ENCODE measurements around the gene TNIP1. TPM values are rescaled to one million over a fixed set of nuclear protein-coding genes. Genes with fewer than 3 reads are reported as not detected.

TNIP1 gene
- polyA plus RNA-seq, 5 donors: 53.9 to 84.8 (median 79.3) TPM

DNA sequence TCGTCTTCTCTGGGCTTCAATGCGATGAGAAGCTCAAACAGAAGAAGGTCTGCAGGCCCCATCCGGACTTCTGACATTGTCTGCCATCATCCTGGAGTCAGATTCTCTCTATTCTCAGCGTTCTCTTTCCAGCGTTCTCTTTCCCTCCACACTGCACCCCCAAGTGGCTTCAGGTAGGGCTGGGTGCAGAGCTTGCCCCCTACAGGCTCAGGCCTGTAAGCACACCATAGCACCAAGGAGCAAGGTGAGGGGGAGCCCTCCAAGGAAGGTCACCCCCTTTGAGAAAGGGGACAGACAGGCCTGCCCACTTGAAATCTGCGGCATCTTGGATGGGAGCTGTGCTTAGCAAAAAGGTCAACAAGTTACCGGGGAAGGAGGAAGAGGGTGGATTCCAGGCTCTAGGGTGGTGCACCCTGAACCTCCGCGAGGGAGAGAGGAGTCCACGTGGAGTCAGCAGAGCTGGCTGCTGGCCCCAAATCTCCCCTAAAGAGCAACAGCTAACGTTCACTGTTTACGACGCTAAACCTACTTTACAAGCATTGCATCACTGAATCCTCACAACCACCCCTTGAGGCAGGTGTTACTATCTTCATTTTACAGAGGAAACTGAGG, 32.9 kb downstream of the TNIP1 start:
- DNase-seq: peak in 1 of 2 donors; percentile 19

DNA sequence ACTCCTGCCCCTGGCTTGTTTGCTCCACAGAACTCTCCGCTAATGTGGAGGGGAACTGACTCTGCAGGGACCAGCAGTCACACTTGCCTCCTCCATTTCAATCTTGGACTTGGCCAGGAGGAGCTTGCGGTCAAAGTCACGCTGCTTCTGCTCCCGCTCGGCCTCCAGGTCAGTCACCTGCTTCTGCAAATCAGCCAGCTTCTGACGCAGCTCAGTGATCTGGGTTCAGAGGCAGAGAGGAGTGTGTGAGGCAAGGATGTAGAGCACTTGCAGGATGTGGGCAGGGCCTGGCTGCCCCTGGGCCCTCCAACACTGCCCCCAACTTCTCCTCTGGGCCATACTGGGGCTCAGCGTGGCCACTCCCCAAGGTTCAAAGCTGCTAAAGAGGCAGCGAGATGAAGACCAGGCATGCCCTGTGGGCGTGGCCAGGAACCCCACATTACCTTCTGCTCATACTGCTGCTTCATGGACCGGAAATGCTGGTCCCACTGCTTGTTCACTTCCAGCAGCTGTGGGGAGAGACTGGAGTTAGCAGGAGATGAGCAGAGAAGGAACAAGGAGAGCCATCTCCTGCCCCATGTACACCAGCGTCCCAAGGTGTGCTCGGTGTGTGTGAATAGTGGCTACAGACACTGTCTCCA, 38.3 kb downstream of the TNIP1 start:
- no peak for DNase-seq

DNA sequence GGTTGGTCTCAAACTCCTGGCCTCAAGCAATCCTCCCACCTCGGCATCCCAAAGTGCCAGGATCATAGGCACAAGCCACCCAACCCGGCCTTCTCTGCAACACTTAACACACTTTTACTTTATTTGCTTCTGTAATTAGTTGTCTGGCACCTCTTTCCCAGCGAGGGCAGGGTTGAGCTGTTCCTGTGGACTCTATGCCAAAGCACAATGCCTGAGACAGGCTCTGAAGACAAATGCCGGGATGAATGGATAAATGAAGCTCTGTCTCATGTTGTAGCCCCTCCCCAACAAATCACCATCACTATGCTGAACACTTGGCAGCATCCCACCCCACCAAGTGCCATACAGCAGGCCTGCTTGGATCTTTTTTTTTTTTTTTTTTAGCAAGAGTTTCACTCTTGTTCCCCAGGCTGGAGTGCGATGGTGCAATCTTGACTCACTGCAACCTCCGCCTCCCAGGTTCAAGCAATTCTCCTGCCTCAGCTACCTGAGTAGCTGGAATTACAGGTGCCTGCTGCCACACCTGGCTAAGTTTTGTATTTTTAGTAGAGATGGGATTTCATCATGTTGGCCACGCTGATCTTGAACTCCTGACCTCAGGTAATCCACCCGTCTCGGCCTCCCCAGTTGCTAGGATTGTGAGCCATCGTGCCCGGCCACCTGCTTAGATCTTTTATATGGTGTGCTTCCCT, 39.1 kb downstream of the TNIP1 start:
- DNase-seq: no peak

GRCh38 chr5:151040211-151040747, 40.6 kb downstream of the TNIP1 start:
- DNase-seq: no peak

GRCh38 chr5:151039665-151040064, 41.2 kb downstream of the TNIP1 start:
- no peak for DNase-seq

GRCh38 chr5:151038801-151039238, 42.0 kb downstream of the TNIP1 start:
- no peak for DNase-seq

DNA sequence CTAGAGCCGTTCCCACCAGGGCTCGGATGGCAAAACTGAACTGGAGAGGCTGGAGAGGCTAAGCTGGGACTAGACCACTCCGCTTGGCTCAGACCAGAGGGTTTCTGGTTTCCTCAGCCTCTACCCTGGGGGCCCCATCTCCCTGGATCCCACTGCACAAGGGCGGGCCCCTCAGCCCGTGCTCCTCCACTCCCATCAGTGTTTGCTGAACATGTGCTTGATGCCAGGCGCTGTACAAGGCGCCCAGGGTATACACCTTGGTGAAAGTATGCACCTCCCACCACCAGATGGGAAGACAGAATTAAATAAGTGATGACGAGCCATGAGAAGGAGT, 42.5 kb downstream of the TNIP1 start:
- DNase-seq: no peak

GRCh38 chr5:151037561-151038411, 43.0 kb downstream of the TNIP1 start:
- peak; percentile 76 to 81 for DNase-seq

DNA sequence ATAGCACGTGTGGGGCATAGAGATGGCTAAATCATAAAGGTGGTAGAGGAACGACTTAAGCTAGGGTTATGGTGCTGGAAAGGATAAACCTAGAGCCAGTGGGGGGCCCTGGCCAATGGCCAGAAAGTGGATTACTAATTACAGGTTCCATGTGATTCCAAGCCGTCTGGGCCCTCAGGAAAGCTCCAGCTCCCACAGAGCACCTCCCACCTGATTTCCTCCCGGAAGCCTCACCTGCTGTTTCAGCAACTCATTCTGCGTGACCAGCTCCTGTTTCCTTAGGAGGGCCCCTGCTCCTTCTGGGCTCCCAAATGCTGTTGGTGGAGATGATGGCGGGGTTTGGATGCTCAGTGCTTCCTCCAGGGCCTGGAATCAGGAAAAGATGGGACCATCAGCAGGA, 44.3 kb downstream of the TNIP1 start:
- no peak for DNase-seq

- no peak for DNase-seq
These were observed 46.1 kb downstream of the TNIP1 start for GRCh38 chr5:151034422-151035379.

GRCh38 chr5:151033217-151033934, 47.5 kb downstream of the TNIP1 start:
- no peak for DNase-seq

DNA sequence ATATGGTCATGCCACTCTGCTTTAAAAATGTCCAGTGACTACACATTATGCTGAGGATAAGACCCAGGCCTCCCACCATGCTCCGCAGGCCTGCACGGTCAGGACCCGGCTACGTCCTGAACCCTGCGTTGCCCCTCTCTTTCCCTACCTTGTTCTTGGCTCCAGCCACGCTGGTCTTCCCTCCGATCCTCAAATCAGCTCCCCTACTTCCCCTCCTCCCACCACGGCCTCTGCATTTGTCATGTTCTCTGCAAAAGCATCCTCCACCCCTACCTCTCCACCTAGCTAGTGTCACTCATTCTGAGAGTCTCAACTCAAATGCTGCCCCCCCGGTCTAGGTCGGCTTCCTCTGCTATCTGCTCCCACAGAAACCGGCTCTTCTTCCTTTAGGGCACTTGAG, 49.3 kb downstream of the TNIP1 start:
- DNase-seq: no peak

DNA sequence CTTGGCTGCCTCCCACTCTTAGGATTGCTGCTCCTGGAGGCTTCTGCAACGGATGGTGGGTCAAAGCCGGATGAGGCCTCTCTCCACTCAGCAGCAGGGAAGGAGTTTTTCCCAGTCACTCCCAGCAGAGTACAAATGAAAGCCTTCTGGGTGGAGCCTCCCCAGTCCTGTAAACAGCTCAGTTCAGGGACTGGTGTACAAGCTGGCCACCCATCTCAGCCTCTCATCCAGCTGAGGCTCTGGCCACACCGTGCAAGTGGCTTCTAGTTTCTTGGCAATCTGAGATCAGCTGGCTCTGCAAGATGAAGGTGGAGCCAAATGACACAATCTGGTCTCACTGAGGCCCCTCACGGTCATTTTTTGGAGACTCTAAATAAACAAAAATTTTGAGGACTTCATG, 50.5 kb downstream of the TNIP1 start:
- DNase-seq: peak; percentile 55 to 57

DNA sequence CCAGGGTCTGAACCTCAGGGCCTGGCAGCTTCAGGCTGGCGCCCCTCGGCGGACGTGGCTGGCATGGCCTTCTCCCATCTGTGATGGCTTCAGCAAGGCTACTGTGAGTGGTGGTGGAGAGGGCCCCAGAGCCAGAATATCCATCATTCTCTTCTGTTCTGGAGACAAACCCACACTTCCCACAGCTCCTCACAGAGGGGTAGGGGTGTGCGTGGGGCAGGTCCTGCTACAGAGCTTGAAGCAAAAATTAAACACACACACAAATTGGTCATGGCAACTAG, 50.8 kb downstream of the TNIP1 start:
- no peak for DNase-seq

DNA sequence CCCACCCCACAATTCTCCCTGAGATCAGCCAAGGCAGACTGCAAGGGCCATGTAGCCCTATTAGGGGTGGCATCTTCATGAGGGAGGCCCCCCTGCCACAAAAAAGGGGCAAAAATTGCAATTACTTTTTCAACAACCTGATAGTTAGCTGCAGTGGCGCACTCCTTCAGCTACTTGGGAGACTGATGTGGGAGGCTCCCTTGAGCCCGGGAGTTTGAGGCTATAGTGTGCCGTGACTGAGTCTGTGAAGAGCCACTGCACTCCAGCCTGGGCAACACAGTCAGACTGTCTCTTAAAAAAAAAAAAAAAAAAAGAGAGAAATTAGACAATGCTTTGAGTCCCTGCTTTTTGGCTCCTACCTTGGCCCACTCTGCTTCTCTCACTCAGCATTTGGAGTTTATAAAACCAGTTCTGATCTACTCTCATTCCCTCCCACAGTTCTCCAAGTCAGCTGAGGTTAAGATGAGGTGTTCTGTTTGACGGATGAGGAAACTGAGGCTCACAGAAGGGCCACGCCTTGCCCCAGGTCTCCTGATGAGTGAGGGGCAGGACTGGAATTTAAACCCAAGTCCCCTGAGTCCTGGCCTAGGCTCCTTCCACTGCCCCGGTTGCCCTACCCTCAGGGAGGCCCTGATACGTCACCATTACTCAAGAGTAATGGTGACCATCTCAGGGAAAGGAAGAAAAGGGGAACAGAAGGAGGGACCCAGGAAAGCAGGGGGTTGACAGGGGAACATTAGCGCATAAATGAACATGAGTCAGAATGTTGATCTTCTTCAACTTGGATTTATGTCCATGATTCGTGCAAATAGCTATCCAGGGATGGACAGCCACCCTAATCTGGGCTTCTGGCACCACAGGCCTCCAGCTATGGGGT, 51.4 kb downstream of the TNIP1 start:
- DNase-seq: no peak

- DNase-seq: no peak
These were observed 52.1 kb downstream of the TNIP1 start for GRCh38 chr5:151028717-151029116.

- no peak for DNase-seq
These were observed 52.8 kb downstream of the TNIP1 start for GRCh38 chr5:151027961-151028479.

- no peak for DNase-seq
These were observed 54.2 kb downstream of the TNIP1 start for GRCh38 chr5:151026679-151027078.

- DNase-seq: no peak
These were observed 54.7 kb downstream of the TNIP1 start for GRCh38 chr5:151026088-151026487.
